HG02970 (cell line): ENCODE results near the gene ERCC6L2.

Source experiments
- ATAC-seq: cut with Tn5 transposase; IDR thresholded peaks from one replicate; pipeline ENCODE4 v1.9.1; 2021; ENCODE audit warnings: mild to moderate bottlenecking, moderate library complexity, moderate number of reproducible peaks; ENCODE audit not compliant: unreplicated experiment, low FRiP score

ERCC6L2 gene

GRCh38 chr9:96015876-96016686 is 140.6 kb downstream of the ERCC6L2 start:
- ATAC-seq, result no peak
